GOT3 (cell line): Measurements from ENCODE around the gene VAPA.
"Not testable (repeated sequence)": the region's sequence is repeated elsewhere in the genome, so short reads cannot be mapped to it uniquely, and the experiment has no call there.

Experiments used
- DNase-seq: peaks from one replicate; lab custom pipeline; 2025; ENCODE audit warnings: mixed read lengths; lab: John Stamatoyannopoulos, UW

The VAPA gene

GRCh38 chr18:9886005-9886348, 27.8 kb upstream of the VAPA start:
- no peak for DNase-seq

DNA sequence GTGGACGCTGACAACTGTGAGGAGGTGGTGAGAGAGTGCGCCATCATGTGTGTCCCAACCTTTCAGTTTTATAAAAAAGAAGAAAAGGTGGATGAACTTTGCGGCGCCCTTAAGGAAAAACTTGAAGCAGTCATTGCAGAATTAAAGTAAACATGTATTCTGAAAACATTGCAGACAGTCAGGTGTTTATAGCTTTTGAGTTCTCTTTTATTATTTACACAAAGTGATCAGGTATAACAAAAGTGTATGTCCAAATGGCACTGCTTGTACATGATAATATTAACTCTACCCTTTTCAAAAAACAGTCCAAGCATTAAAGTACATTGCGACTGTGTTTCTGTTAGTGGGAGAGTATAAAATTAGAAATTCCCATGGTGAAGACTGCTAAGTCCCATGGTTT, 25.8 kb upstream of the VAPA start:
- no peak for DNase-seq

GRCh38 chr18:9890196-9890595, 23.6 kb upstream of the VAPA start:
- no peak for DNase-seq

DNA sequence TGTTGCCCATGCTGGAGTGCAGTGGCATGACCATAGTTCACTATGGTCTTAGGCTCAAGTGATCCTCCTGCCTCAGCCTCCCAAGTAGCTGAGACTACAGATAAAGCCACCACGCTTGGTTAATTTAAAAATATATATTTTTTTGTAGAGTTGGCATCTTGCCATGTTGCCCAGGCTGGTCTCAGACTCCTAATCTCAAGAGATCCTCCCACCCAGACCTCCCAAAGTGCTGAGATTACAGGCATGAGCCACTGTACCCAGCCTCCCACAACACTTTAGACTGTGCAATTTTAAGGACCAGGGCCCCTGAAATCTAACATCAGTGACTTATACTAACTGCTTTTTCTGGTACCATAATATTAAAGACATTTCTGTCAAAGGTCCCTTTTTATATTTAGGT, 22.9 kb upstream of the VAPA start:
- no peak for DNase-seq

GRCh38 chr18:9891515-9891914, 22.3 kb upstream of the VAPA start:
- DNase-seq: not testable (repeated sequence)

DNA sequence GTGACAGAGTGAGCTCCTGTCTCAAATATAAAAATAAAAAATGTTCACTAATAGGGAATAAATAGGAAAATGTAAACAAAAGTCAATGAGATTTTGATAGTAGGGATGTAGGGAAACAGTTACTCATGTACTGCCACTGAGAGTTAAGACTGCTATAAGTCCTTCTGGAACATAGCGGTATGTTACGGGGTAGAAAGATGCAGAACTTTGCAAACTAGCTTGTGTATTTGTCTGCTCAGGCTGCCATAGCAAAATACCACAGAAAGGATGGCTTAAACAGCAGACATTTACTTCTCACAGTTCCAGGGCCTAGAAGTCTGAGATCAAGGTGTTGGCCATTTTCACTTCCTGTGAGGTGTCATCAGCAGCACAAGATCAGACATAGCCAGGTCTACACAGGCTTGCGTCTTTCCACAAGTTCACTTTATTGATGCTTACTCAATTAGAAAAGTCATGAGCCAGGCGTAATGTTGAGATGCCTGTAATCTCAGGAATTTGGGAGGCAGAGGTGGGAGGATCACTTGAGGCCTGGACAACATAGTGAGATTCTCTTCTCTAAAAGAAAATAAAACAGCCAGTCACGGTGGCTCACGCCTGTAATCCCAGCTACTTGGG, 19.3 kb upstream of the VAPA start:
- no peak for DNase-seq

DNA sequence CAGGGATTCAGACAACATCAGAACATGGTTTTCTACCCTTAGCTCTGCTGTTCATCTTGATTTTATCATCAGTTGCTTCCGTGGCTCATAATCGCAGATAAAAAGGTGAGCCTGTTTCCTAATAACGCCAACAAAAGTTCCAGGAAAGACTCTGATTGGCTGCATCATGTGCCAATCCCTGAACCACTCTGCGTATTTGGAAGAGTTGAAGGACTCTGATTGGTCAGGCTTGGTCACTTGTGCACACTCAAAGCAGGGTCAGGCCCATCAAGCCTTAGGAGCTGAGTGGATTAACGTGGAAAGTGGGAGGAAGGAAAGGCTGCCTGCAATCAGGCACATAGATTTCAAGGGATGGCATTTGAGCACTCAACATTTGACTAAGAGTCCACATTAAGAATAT, 16.7 kb upstream of the VAPA start:
- no peak for DNase-seq

GRCh38 chr18:9897787-9898291, 16.0 kb upstream of the VAPA start:
- not testable (repeated sequence) for DNase-seq

- no peak for DNase-seq
Measured at GRCh38 chr18:9898792-9899549, 14.8 kb upstream of the VAPA start.

- not testable (repeated sequence) for DNase-seq
Measured at GRCh38 chr18:9899550-9899930, 14.3 kb upstream of the VAPA start.

DNA sequence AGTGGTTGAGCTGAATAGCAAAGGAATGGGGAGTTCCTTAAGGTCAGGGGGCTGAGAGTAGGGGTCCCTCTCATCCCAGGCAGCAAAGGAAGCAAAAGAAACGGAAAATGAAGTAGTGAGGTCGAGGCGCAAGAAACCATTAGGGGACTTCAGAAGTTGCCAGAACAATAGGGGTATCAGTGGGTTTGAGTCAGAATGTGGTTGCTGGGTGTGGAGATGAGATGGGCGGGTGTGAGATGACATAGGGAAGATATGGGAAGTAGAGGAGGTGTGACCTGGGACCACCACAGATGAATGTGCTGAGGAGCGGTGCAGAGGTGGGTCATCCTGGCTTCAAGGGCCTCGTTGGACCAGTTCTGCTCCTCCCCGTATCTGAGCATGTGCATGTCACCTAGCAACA, 13.1 kb upstream of the VAPA start:
- no peak for DNase-seq

DNA sequence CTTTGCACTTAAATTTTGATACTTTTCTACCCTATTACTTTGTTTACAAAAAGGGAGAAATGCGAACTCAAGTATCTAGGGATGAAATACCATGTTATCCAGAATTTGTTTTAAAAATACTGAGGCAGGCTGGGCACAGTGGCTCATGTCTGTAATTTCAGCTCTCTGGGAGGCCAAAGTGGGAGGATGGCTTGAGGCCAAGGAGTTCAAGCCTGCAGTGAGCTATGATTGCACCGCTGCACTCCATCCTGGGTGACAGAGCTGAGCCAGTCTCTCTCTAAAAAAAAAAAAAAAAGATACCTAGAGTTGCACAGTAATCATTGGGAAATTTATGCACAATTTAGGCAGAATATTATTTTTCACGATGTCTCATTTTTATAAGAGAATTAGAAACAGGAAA, 12.4 kb upstream of the VAPA start:
- DNase-seq: no peak

DNA sequence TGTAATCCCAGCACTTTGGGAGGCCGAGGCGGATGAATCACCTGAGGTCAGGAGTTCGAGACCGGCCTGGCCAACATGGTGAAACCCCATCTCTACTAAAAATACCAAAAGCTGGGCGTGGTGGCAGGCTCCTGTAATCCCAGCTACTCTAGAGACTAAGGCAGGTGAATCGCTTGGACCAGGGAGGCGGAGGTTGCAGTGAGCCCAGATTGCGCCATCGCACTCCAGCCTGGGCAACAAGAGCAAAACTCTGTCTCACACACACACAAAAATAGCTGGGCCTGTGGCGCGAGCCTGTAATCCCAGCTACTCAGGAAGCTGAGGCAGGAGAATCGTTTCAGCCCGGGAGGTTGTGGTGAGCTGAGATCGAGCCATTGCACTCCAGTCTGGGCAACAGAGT, 11.6 kb upstream of the VAPA start:
- DNase-seq: not testable (repeated sequence)

DNA sequence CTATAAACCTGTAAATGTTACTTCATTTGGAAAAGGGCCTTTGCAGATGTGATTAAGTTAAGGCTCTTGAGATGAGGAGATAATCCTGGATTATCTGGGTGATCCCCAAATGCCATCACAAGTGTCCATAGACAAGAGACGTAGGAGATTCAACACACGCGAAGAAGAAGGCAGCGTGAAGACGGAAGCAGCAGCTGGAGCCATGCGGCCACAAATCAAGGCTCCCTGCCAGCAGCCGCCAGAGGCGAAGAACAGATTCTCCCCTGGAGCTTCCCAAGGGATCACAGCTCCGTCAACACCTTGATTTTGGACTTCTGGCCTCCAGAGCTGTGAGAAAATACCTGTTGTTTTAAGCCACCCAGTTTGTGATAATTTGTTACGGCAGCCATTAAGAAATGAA, 11.0 kb upstream of the VAPA start:
- no peak for DNase-seq

DNA sequence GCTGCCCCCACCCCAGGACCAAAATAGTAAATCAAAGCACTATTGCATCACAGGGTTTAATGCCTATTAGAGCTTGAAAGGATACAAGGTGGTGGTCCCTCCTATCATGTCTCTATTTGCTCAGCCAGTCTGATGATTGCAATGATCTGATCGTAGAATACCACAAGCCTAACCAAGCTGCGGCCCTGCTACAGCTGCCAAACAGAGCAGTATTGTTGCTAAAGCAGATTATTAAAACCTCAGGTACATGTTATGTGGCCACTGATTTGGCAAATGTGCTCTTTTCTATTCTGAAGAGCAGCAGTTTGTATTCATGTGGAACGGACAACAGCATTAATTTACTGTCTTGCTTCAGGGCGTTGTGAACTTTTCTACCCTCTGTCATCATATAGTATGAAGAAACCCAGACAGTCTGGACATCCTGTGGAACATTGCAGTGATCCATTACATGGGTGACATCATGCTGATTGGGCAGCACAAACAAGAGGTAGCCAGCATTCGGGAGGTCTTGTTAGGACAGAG, 8.4 kb upstream of the VAPA start:
- DNase-seq: no peak

- DNase-seq: no peak
Measured at GRCh38 chr18:9906481-9906880, 7.3 kb upstream of the VAPA start.

DNA sequence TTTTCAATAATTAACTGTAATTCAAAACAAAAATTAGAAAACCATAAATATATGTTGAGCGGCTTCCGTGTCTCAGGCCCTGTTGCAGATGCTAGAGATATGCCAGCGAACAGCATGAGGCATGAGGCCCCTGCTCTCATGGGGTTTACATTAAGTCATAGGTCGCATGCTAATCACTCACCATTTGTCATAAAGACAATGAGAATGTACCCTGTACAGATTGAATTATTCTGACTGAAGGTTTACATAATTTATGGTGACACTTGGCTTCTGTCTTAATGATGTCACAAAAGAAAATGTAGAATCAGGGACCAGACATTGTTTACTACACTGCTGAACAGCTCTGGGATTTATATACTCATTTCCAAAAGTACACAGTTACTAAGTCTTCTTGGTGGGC, 5.9 kb upstream of the VAPA start:
- DNase-seq: no peak

DNA sequence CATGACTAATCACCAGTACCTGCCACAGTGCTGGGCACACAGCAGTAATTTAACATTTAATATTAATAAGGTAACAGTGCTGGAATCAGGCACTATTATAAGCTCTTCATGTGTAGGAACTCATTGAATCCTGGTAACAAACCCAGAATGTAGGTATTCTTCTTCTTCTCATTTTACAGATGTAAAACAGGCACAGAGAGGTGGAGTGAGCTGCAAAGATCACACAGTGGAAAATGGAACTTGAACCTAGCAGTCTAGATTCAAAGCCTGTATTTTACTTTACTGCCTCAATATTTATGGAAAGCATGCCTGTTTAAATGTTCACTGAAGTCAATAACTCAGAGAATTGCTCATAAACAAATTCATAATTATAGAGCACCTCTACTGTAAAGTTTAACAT, 3.7 kb upstream of the VAPA start:
- no peak for DNase-seq

- DNase-seq: no peak
Measured at GRCh38 chr18:9910661-9911060, 3.2 kb upstream of the VAPA start.

DNA sequence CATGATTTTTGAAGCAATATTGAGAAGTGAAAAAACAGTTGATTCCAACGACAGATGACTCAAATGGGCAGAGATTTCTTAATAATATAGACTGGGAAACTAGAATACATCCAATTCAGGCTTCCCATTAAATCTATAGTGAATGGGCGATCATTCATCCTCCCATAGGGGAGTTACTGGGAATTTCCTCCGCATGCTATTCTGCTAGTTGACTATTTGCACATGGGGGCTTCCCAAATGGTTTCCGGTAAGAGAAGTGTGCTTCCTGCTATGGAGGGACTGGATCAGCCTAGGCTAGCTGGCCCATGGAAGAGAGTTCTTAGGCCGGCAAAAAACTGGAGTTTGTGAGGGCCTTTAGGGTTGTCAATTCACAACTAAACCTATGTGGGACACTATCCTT, 2.6 kb upstream of the VAPA start:
- DNase-seq: no peak

GRCh38 chr18:9912285-9912684, 1.5 kb upstream of the VAPA start:
- not testable (repeated sequence) for DNase-seq

- DNase-seq: no peak
Measured at GRCh38 chr18:9913151-9913525, 678 bp upstream of the VAPA start.

GRCh38 chr18:9914334-9914583, 443 bp downstream of the VAPA start:
- no peak for DNase-seq
